ENCODE results near the gene DHX32. TPM values are rescaled to one million over a fixed set of nuclear protein-coding genes. Genes with fewer than 3 reads are reported as not detected.

Gene DHX32
- total and polyA plus RNA-seq, 2 donors from 2014 or later: 20.0 to 33.2 TPM

DNA sequence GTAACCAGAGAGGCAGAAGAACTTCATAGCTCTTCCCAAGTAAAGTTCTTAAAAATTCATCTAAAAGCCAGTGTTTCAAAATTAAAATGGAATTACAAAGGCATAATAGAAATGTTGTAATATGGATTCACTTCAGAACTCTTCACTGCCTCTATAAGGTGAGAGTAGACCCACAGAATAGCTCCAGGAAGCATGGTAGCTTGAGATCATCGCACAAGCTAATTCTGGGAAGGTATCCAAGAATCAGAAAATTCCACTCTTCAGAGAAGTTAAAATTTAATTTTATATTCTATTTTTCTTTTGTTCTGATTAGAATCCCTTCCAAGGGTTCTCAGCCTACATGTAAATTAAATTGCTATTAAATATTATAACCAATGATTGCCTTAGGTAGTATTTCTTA is 1.5 kb upstream of the DHX32 start:
- Histone ChIP-seq H3K9me3 (ENCODE audit: control insufficient read depth in 2 of 3, insufficient read depth in 1 of 3, low read length in 3 of 3) (no peaks in the 10 kb centered on the region), H3K27ac (ENCODE audit: low read depth in 2 of 2, low read length in 2 of 2) (no peak overlapping the region), H3K36me3 (ENCODE audit: control insufficient read depth in 2 of 3, insufficient read depth in 3 of 3, low read length in 3 of 3) (no peaks in the 10 kb centered on the region), H3K4me3 (ENCODE audit: low read length in 3 of 3) (no peak overlapping the region), H3K9ac (ENCODE audit: low read length in 3 of 3) (no peak overlapping the region), H3K27me3 (ENCODE audit: control insufficient read depth, insufficient read depth, low read length) (no peaks in the 10 kb centered on the region), H3K4me1 (ENCODE audit: control insufficient read depth in 2 of 3, insufficient read depth in 2 of 3, low read depth in 1 of 3, low read length in 3 of 3) (no peaks in the 10 kb centered on the region)
- TF ChIP-seq, protein P1, sequence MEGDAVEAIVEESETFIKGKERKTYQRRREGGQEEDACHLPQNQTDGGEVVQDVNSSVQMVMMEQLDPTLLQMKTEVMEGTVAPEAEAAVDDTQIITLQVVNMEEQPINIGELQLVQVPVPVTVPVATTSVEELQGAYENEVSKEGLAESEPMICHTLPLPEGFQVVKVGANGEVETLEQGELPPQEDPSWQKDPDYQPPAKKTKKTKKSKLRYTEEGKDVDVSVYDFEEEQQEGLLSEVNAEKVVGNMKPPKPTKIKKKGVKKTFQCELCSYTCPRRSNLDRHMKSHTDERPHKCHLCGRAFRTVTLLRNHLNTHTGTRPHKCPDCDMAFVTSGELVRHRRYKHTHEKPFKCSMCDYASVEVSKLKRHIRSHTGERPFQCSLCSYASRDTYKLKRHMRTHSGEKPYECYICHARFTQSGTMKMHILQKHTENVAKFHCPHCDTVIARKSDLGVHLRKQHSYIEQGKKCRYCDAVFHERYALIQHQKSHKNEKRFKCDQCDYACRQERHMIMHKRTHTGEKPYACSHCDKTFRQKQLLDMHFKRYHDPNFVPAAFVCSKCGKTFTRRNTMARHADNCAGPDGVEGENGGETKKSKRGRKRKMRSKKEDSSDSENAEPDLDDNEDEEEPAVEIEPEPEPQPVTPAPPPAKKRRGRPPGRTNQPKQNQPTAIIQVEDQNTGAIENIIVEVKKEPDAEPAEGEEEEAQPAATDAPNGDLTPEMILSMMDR (IDR thresholded peaks at IDR 0.05; ENCODE audit: borderline replicate concordance, extremely low read depth, insufficient read depth): no peak
- FAIRE-seq (no peak), DNase-seq (no peak)
- intact Hi-C loops (cut with DNase I): no loop called here

DNA sequence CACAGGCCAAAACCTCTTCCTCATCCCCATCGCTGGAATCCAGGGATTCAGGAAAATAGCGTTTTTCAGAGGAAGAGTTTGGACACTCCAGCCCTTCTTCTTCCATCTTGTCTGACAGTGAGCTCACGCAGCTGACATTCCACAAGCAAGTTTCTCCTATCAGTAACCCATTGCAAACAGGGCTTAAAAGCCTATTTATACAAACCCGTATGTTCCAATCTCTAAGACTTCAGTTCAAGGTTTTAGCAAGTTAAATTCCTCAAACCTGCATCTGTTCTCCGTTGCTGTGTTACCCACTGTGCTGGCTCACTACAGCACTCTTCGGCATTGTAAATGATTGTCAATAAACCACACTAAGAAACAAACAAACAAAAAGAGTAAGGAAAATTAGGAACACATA is 373 bp downstream of the DHX32 start:
- Histone ChIP-seq H3K9ac (ENCODE audit: low read length in 3 of 3) (no peak overlapping the region), H3K27me3 (ENCODE audit: control insufficient read depth, insufficient read depth, low read length) (no peaks in the 10 kb centered on the region), H3K9me3 (ENCODE audit: control insufficient read depth in 2 of 3, insufficient read depth in 1 of 3, low read length in 3 of 3) (peaks cover 0 to 10% (median 2%) of the 10 kb centered on the region in 3 donors), H3K27ac (ENCODE audit: low read depth in 2 of 2, low read length in 2 of 2) (no peak overlapping the region), H3K4me3 (ENCODE audit: low read length in 3 of 3) (no peak overlapping the region), H3K36me3 (ENCODE audit: control insufficient read depth in 2 of 3, insufficient read depth in 3 of 3, low read length in 3 of 3) (peaks cover 0 to 6% (median 0%) of the 10 kb centered on the region in 3 donors), H3K4me1 (ENCODE audit: control insufficient read depth in 2 of 3, insufficient read depth in 2 of 3, low read depth in 1 of 3, low read length in 3 of 3) (no peaks in the 10 kb centered on the region)
- TF ChIP-seq, protein P1 (IDR thresholded peaks at IDR 0.05; ENCODE audit: borderline replicate concordance, extremely low read depth, insufficient read depth): no peak
- no peak for DNase-seq
- intact Hi-C loops (cut with DNase I): no loop called here
- no peak for FAIRE-seq

DNA sequence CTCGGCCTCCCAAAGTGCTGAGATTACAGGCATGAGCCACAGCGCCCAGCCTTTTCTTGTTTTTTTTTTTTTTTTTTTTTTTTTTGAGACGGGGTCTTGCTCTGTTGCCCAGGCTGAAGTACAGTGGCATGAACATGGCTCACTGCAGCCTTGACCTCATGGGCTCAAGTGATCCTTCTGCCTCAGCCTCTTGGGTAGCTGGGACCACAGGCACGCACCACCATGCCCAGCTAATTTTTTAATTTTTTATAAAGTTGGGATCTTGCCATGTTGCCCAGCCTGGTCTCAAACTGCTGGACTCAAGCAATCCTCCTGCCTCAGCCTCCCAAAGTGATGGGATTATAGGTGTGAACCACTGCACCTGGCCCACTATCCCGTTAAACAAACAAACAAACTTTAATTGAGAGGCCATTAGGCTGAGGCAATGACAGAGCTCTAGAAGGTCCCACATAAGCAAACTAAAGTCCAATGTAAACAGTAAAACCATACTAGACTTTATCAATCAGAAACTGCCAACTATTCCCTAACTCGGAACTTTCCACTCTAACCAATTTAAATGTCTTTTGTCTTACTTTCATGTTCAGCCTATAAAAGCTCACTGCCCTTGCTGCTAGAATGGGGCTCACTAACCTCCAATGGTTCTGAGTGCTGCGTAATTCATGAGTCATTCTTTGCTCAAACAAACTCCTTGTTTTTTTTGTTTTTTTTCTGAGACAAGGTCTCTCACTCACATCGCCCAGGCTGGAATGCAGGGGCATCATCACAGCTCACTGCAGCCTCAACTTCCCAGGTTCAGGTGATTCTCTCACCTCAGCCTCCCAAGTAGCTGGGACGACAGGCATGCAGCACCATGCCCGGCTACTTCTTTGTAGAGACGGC is 1.9 kb downstream of the DHX32 start:
- peaks cover 0 to 6% (median 0%) of the 10 kb centered on the region in 3 donors for H3K36me3 ChIP-seq (ENCODE audit: control insufficient read depth in 2 of 3, insufficient read depth in 3 of 3, low read length in 3 of 3)
- intact Hi-C loops (cut with DNase I): no loop called here
- peaks cover 0 to 13% (median 2%) of the 10 kb centered on the region in 3 donors for H3K9me3 ChIP-seq (ENCODE audit: control insufficient read depth in 2 of 3, insufficient read depth in 1 of 3, low read length in 3 of 3)
- H3K4me1 ChIP-seq (ENCODE audit: control insufficient read depth in 2 of 3, insufficient read depth in 2 of 3, low read depth in 1 of 3, low read length in 3 of 3): no peaks in the 10 kb centered on the region
- TF ChIP-seq, protein P1 (IDR thresholded peaks at IDR 0.05; ENCODE audit: borderline replicate concordance, extremely low read depth, insufficient read depth): no peak
- no peak overlapping the region for H3K4me3 ChIP-seq (ENCODE audit: low read length in 3 of 3)
- FAIRE-seq (no peak), DNase-seq (no peak)
- H3K9ac ChIP-seq (ENCODE audit: low read length in 3 of 3): no peak overlapping the region
- no peaks in the 10 kb centered on the region for H3K27me3 ChIP-seq (ENCODE audit: control insufficient read depth, insufficient read depth, low read length)
- no peak overlapping the region for H3K27ac ChIP-seq (ENCODE audit: low read depth in 2 of 2, low read length in 2 of 2)

Data from kidney (tissue), 14 donors.